GM12892 (cell line): ENCODE results near the gene ALK.

ENCODE experiments used
- POLR2A ChIP-seq: IDR thresholded peaks from 2 replicates; pipeline ENCODE4 v1.6.1; 2011; ENCODE audit warnings: low read depth, low read length, control low read depth
- POLR2AphosphoS5 ChIP-seq: IDR thresholded peaks from 2 replicates; pipeline ENCODE4 v1.6.1; 2011; ENCODE audit warnings: low read depth, low read length, control low read depth
- TAF1 ChIP-seq: IDR thresholded peaks from 2 replicates; pipeline ENCODE4 v1.6.1; 2011; ENCODE audit warnings: low read depth, mild to moderate bottlenecking, control low read depth, low read length, borderline replicate concordance

GRCh38 chr2:29922605-29923004 is 1.2 kb upstream of the ALK start:
- TF ChIP-seq TAF1: no peak
- no peak for TF ChIP-seq POLR2A
- TF ChIP-seq POLR2AphosphoS5: no peak
